ENCODE measurements around the gene ACR. TPM values are rescaled to one million over a fixed set of nuclear protein-coding genes. Genes with fewer than 3 reads are reported as not detected.

The ACR gene
- total and polyA plus RNA-seq, 4 donors, result 0.07 to 0.17 (median 0.12) TPM

- TF ChIP-seq REST (IDR thresholded peaks at IDR 0.05), result no peak
- TF ChIP-seq YY1 (IDR thresholded peaks at IDR 0.05), result no peak
- TF ChIP-seq RAD21 (IDR thresholded peaks at IDR 0.05), result no peak
- Histone ChIP-seq H3K36me3 (ENCODE audit: control insufficient read depth in 4 of 4, insufficient read depth in 3 of 4, low read depth in 1 of 4, low read length in 3 of 4) (peaks cover 2 to 38% (median 20%) of the 10 kb centered on the region in 4 donors), H3K27ac (ENCODE audit: low read depth in 1 of 2, low read length in 2 of 2) (no peak overlapping the region), H3K4me1 (ENCODE audit: control insufficient read depth in 4 of 4, insufficient read depth in 4 of 4, low read length in 3 of 4) (peaks cover 0 to 5% (median 0%) of the 10 kb centered on the region in 4 donors), H3K27me3 (ENCODE audit: control insufficient read depth in 4 of 4, insufficient read depth in 4 of 4, low read length in 3 of 4) (no peaks in the 10 kb centered on the region), H3K4me3 (ENCODE audit: low read depth in 1 of 3, low read length in 3 of 3) (no peak overlapping the region), H3K9ac (ENCODE audit: low read depth in 1 of 2, low read length in 2 of 2) (no peak overlapping the region), H3K9me3 (ENCODE audit: control insufficient read depth in 4 of 4, low read length in 3 of 4) (no peaks in the 10 kb centered on the region)
- 91% methylated on average over 33 of the region's 33 CpGs for WGBS
- DNase-seq (ENCODE audit: low spot score), result no peak
Measured at GRCh38 chr22:50722048-50722701, 15.8 kb upstream of the ACR start.

- Histone ChIP-seq H3K9me3 (ENCODE audit: control insufficient read depth in 4 of 4, low read length in 3 of 4) (no peaks in the 10 kb centered on the region), H3K27ac (ENCODE audit: low read depth in 1 of 2, low read length in 2 of 2) (no peak overlapping the region), H3K4me1 (ENCODE audit: control insufficient read depth in 4 of 4, insufficient read depth in 4 of 4, low read length in 3 of 4) (peaks cover 0 to 5% (median 0%) of the 10 kb centered on the region in 4 donors), H3K27me3 (ENCODE audit: control insufficient read depth in 4 of 4, insufficient read depth in 4 of 4, low read length in 3 of 4) (no peaks in the 10 kb centered on the region), H3K9ac (ENCODE audit: low read depth in 1 of 2, low read length in 2 of 2) (no peak overlapping the region), H3K4me3 (ENCODE audit: low read depth in 1 of 3, low read length in 3 of 3) (no peak overlapping the region), H3K36me3 (ENCODE audit: control insufficient read depth in 4 of 4, insufficient read depth in 3 of 4, low read depth in 1 of 4, low read length in 3 of 4) (peaks cover 2 to 39% (median 20%) of the 10 kb centered on the region in 4 donors)
- no peak for TF ChIP-seq GABPA (IDR thresholded peaks at IDR 0.05 in 1 of 2, conservative IDR thresholded peaks at IDR 0.05 in 1 of 2)
- TF ChIP-seq RAD21 (IDR thresholded peaks at IDR 0.05), result no peak
- no peak for TF ChIP-seq REST (IDR thresholded peaks at IDR 0.05)
- no peak for TF ChIP-seq RXRA (IDR thresholded peaks at IDR 0.05)
- TF ChIP-seq TAF1 (conservative IDR thresholded peaks at IDR 0.05), result no peak
- TF ChIP-seq ATF3 (IDR thresholded peaks at IDR 0.05), result no peak
- no peak for TF ChIP-seq JUND (IDR thresholded peaks at IDR 0.05)
- no peak for TF ChIP-seq NR2F2 (IDR thresholded peaks at IDR 0.05)
- TF ChIP-seq ZBTB33 (IDR thresholded peaks at IDR 0.05), result no peak
- no peak for TF ChIP-seq YY1 (IDR thresholded peaks at IDR 0.05)
- no peak for TF ChIP-seq HNF4A (conservative IDR thresholded peaks at IDR 0.05)
- TF ChIP-seq MAX (IDR thresholded peaks at IDR 0.05), result no peak
- TF ChIP-seq CTCF (IDR thresholded peaks at IDR 0.05; ENCODE audit: low read depth, low read length, missing input control), result no peak
- no peak for TF ChIP-seq HNF4G (IDR thresholded peaks at IDR 0.05)
- no peak for TF ChIP-seq FOXA1 (IDR thresholded peaks at IDR 0.05)
- 90% methylated on average over 12 of the region's 12 CpGs for WGBS
- no peak for DNase-seq (ENCODE audit: low spot score)
Measured at GRCh38 chr22:50722716-50723428, 15.1 kb upstream of the ACR start.

Measured in liver (tissue), 9 donors.